Bronchial epithelial cell (primary cell): Measurements from ENCODE around the gene EXOC6. TPM values are rescaled to one million over a fixed set of nuclear protein-coding genes. Genes with fewer than 3 reads are reported as not detected.
A peak's percentile ranks its signal among the peaks of the same experiment; 100 is the strongest.

Experiments
- DNase-seq: peaks from one replicate; pipeline ENCODE4 v3.0.0-alpha.2; 2010; ENCODE audit warnings: low read depth
- FAIRE-seq: peaks from 2 replicates; lab custom pipeline; 2011; peaks lifted over from hg19 to GRCh38; lab: Jason Lieb, UNC
- H3K27me3 ChIP-seq: 2 replicates; pipeline ENCODE4 v1.5.1; 2011; ENCODE audit warnings: low read length; ENCODE audit not compliant: control insufficient read depth, insufficient read depth
- H3K36me3 ChIP-seq: 2 replicates; pipeline ENCODE4 v1.5.1; 2011; ENCODE audit warnings: low read length; ENCODE audit not compliant: control insufficient read depth, insufficient read depth
- H3K4me3 ChIP-seq: 2 replicates; pipeline ENCODE4 v1.5.1; 2011; ENCODE audit warnings: mild to moderate bottlenecking, low read depth, low read length, control low read depth
- total RNA-seq: library from RNA; depleted of rRNA; stranded (reverse); fragments of >200 nt; gene quantifications from 2 replicates; pipeline ENCODE4 v1.2.1, GENCODE V29; 2014
- TF ChIP-seq, protein P1 (sequence below): IDR thresholded peaks from 2 replicates; pipeline ENCODE4 v1.5.1; 2011; ENCODE audit warnings: mild to moderate bottlenecking, moderate library complexity, low read length, control low read depth, inconsistent platforms; ENCODE audit not compliant: insufficient read depth, severe bottlenecking

Gene EXOC6
- total RNA-seq, 1 donor from 2014 or later, result 12.4 TPM

DNA sequence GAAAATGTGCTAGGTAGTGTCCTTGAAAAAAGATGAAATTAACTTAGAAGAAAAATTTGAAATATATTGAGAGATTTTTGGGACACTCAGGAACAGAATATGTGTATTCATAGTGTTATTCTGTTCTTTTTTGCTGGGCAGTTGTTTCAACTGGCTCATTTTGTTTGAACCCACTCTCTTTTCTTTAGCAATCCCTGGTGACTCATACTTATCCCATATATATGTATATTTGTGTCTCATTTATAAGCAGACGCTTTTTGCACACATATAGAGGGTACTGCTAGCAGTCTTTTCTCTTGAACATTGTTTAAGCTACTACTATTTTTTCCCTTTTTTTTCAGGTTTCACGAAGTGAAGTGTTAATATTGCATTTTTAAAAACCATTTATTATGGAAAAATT lies 1.9 kb downstream of the EXOC6 start:
- H3K36me3 ChIP-seq, result no peaks in the 10 kb centered on the region
- H3K4me3 ChIP-seq, result no peak overlapping the region
- TF ChIP-seq, protein P1, sequence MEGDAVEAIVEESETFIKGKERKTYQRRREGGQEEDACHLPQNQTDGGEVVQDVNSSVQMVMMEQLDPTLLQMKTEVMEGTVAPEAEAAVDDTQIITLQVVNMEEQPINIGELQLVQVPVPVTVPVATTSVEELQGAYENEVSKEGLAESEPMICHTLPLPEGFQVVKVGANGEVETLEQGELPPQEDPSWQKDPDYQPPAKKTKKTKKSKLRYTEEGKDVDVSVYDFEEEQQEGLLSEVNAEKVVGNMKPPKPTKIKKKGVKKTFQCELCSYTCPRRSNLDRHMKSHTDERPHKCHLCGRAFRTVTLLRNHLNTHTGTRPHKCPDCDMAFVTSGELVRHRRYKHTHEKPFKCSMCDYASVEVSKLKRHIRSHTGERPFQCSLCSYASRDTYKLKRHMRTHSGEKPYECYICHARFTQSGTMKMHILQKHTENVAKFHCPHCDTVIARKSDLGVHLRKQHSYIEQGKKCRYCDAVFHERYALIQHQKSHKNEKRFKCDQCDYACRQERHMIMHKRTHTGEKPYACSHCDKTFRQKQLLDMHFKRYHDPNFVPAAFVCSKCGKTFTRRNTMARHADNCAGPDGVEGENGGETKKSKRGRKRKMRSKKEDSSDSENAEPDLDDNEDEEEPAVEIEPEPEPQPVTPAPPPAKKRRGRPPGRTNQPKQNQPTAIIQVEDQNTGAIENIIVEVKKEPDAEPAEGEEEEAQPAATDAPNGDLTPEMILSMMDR, result no peak
- FAIRE-seq (no peak), DNase-seq (peak; percentile 62)
- H3K27me3 ChIP-seq, result no peaks in the 10 kb centered on the region

DNA sequence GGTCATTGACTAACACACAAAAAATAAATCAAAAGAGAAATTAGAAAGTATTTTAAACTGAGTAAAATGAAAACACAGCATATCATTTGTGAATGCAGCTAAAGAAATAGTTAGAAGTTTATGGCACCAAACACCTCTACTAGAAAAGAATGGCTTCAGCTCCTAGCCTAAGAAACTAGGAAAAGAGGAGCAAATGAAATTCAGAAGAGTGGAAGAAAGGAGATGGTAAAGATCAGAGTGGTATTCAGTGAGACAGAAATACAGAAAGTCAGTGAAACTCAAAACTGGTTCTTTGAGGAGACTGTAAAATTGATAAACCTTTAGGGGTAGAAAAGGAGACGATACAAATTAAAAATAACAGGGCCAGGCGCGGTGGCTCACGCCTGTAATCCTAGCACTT lies 2.7 kb downstream of the EXOC6 start:
- Histone ChIP-seq H3K4me3 (no peak overlapping the region), H3K36me3 (no peaks in the 10 kb centered on the region), H3K27me3 (no peaks in the 10 kb centered on the region)
- DNase-seq (no peak), FAIRE-seq (no peak)
- TF ChIP-seq, protein P1, result no peak

DNA sequence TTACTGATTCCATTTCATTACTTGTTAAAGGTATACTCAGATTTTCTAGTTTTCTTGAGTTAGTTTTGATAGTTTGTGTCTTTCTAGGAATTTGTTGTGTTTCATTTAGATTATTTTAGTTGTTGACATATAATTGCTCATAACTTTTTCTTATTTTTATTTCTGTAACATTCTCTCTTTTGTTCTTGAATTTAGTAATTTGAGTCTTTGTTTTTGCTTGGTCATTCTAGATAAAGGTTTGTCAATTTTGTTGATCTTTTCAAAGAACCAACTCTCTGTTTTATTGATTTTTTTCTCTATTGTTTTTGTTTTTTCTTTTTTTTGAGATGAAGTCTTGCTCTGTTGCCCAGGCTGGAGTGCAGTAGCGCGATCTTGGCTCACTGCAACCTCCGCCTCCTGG lies 7.2 kb downstream of the EXOC6 start:
- no peak for DNase-seq
- TF ChIP-seq, protein P1, result no peak
- FAIRE-seq, result no peak
- Histone ChIP-seq H3K36me3 (no peaks in the 10 kb centered on the region), H3K27me3 (no peaks in the 10 kb centered on the region), H3K4me3 (no peak overlapping the region)

DNA sequence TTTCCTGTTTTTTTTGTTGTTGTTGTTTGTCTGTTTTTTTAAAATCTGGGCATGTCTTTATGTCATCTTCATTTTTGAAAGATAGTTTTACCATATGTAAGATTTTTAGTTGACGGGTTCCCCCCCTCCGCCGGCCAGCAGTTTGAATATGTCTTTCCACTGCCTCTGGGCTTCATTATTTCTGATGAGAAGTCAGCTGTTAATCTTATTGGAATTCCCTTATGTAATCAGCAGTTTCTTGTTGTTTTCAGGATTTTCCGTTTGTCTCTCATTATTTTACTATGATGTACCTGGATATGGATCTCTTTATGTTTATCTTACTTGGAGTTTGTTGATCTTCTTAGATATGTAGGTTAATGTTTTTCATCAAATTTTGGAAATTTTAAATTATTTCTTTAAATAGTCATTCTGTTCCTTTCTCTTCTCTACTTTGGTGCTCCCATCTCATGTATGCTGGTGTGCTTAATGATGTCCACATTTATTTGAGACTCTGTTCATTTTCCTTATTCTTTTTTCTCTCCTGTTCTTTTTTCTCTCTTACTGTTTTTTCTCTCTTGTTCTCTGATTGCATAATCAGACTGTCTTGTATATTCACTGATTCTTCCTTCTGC lies 9.7 kb downstream of the EXOC6 start:
- no peak for FAIRE-seq
- Histone ChIP-seq H3K27me3 (no peaks in the 10 kb centered on the region), H3K4me3 (no peak overlapping the region), H3K36me3 (no peaks in the 10 kb centered on the region)
- TF ChIP-seq, protein P1, result no peak
- no peak for DNase-seq

DNA sequence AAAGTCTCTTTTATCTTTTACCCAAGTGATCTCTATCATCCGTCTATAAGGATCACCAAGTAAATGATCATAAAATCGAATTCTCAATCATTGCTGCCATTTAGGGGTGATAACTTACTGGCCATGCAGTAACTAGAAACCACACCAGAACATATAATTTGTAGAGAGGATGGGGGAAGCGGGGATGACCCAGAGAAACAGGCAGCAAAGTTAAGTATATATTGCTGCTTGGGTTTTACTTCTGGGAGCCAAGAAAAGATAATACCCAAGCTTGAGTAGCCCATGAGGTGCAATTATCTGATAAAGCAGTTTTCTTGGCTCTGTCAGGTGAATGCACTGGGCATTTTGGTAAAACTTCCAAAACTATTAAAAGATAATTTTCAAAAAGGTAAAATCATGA lies 18.9 kb downstream of the EXOC6 start:
- Histone ChIP-seq H3K36me3 (no peaks in the 10 kb centered on the region), H3K4me3 (no peak overlapping the region), H3K27me3 (no peaks in the 10 kb centered on the region)
- TF ChIP-seq, protein P1, result no peak
- no peak for FAIRE-seq
- no peak for DNase-seq

DNA sequence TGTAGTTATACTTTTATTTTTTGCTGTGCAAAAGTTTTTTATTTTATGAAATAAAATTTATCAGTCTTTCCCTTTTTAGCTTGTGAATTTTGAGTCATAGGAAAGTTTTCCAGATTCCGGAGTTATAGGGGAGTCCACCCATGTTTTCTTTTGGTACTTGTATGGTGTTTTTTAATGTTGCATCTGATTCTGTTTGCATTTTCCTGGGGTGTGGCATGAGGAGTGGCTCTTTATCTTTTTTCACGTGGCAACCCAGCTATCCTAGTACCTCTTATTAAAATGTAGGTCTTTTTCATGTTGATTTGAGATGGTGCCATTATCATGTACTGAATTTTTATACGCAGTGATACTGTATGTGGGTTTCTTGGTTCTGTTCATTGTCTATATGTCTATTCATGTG lies 19.7 kb downstream of the EXOC6 start:
- Histone ChIP-seq H3K4me3 (no peak overlapping the region), H3K27me3 (no peaks in the 10 kb centered on the region), H3K36me3 (no peaks in the 10 kb centered on the region)
- DNase-seq (no peak), FAIRE-seq (no peak)
- TF ChIP-seq, protein P1, result no peak
